ENCODE measurements around the gene DDX17.
"Not testable (repeated sequence)": the region's sequence is repeated elsewhere in the genome, so short reads cannot be mapped to it uniquely, and the experiment has no call there.

DDX17 gene

GRCh38 chr22:38494498-38494897 is 11.6 kb downstream of the DDX17 start:
- in situ Hi-C loops (cut with MboI; ENCODE audit: low sequenced_read_pairs), result no loop called here

GRCh38 chr22:38491707-38492348 is 14.3 kb downstream of the DDX17 start:
- in situ Hi-C loops (cut with MboI; ENCODE audit: low sequenced_read_pairs), result no loop called here

DNA sequence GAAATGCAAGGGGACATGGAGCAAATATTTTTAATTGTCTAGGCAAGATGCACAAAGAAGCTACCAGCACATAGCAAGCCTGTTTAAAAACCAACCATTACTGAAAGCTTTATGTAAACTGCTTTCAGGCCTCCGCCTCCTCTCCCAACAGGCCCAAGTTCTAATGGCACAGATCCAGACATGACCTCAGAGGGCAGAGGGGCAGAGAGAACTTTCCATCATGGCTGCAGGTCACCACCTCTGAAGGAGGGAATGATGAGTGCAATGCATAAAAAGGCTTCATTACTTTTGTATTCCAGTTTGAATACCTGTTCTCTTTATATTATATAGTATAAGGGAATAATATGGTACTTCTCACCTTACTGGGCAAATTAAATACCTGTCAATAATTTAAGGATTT is 15.2 kb downstream of the DDX17 start:
- in situ Hi-C loops (cut with MboI; ENCODE audit: low sequenced_read_pairs), result no loop called here

- in situ Hi-C loops (cut with MboI; ENCODE audit: low sequenced_read_pairs), result no loop called here
These were observed 15.6 kb downstream of the DDX17 start for GRCh38 chr22:38490475-38490874.

DNA sequence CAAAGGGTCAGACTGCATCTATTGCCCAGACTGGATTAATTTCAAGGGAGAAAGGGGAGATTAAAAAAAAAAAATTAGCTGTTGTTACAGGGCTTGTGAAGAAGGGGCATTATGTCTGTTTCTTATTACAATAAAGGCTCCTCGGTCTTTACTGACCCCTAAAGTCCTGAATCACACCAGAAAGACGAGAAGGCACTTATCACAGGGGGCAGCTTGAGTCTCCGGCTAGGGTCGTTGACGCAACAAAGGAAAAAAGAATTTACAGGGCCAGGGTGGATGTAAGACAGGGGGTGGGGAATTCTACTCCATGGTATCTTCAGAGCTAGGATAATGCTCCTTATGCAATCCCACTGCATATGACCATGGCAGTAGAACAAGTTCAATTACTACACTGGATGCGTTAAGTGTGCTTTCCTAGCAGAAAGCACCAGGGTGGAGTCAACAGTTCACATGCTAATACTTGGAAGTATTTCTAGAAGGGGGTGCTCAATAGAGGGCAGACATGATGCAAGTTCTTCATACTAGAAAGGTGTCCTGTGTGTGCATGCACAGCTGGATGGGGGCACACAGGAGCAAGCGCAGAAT is 16.5 kb downstream of the DDX17 start:
- in situ Hi-C loops (cut with MboI; ENCODE audit: low sequenced_read_pairs), result no loop called here

- in situ Hi-C loops (cut with MboI; ENCODE audit: low sequenced_read_pairs), result no loop called here
These were observed 17.0 kb downstream of the DDX17 start for GRCh38 chr22:38489142-38489541.

DNA sequence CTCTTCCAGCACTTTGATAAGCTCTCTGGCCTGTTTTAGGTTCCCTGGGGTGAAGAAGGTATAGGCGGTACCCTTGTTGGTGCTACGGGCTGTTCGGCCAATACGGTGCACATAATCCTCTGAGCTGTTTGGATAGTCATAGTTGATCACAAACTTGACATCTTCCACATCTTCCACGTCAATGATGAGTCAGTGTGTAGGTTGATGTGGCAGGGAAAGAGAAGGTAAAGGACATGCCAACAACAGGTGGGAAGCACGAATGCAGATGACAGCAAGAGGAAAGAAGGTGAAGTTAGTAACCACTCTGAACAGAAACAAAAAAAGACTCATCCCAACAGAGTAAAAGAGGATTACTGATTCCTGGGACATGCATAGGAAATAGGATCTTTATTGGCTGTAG is 18.2 kb downstream of the DDX17 start:
- in situ Hi-C loops (cut with MboI; ENCODE audit: low sequenced_read_pairs), result no loop called here

DNA sequence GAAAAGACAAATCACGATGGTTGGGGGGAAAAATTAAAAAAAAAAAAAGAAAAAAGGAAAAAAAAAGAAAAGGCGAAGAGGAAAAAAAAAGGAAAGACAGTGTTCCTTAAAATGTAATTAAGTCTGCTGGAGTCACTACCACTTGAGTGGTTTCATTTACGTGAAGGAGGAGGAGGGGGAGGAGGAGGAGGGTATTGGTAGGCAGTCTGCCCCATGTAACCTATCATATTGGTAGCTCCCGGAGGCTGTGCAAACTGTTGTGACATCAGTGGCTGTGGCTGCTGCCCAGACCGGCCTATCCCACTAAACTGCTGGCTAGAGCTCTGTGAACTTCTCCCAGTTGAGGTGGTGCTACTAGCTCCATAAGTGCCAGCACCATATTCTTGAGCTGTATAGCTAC is 20.3 kb downstream of the DDX17 start:
- in situ Hi-C loops (cut with MboI; ENCODE audit: low sequenced_read_pairs), result no loop called here

GRCh38 chr22:38484244-38484643 is 21.9 kb downstream of the DDX17 start:
- in situ Hi-C loops (cut with MboI; ENCODE audit: low sequenced_read_pairs), result no loop called here

GRCh38 chr22:38482662-38483308 is 23.3 kb downstream of the DDX17 start:
- in situ Hi-C loops (cut with MboI; ENCODE audit: low sequenced_read_pairs), result no loop called here

DNA sequence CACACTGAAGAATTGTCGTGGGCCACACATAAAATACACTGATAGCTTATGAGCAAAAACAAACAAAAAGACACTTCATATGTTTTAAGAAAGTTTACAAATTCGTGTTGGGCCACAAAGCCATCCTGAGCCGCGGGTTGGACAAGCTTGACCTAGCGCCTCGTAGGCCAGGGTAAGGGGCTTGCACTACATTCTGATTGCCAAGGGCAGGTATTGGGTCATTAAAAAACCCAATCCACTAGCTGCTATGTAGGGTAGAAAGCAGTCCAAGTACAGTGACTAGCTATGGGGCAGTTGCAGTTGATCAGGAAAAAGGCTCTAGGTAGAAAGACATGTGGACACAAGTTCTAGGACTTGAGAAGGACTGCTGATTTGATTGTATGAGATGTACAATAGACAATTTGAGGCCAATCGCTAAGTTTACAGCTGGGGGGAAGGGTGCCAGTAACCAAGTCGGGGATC is 24.2 kb downstream of the DDX17 start:
- in situ Hi-C loops (cut with MboI; ENCODE audit: low sequenced_read_pairs), result no loop called here

- in situ Hi-C loops (cut with MboI; ENCODE audit: low sequenced_read_pairs), result no loop called here
These were observed 24.8 kb downstream of the DDX17 start for GRCh38 chr22:38481162-38481870.

DNA sequence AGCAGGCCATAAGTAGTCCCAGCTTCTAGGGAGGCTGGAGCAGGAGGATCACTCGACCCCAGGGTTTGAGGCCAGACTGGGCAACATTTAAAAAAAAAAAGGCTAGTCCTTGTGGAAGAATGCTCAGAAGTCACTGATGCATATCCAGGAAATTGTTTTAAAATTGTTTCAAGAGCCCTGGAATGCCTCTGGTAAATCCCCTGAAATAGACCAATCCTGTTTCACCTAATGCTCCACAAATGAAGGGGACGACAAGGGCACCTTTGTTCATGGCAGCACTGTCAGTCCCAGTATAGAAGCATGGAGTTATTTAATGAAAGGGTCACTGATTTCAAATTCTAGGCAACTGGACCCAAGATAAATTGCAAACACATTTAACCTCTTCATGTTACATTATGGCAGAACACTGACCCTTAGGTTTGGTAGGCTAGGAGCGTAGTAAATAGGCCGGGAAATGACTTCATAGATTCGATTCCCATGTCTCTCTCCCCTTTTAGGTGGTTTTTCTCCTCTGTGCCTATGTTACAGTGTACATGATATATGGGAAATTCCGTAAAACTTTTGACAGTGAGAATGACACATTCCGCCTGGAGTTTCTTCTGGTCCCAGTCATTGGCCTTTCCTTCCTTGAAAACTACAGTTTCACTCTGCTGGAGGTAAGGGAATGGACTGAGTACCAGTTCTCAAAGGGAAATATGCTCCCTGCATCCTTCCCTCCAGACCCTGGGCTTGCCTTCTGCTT is 26.8 kb downstream of the DDX17 start:
- in situ Hi-C loops (cut with MboI; ENCODE audit: low sequenced_read_pairs), result no loop called here

GRCh38 chr22:38477585-38477984 is 28.5 kb downstream of the DDX17 start:
- in situ Hi-C loops (cut with MboI; ENCODE audit: low sequenced_read_pairs), result no loop called here

DNA sequence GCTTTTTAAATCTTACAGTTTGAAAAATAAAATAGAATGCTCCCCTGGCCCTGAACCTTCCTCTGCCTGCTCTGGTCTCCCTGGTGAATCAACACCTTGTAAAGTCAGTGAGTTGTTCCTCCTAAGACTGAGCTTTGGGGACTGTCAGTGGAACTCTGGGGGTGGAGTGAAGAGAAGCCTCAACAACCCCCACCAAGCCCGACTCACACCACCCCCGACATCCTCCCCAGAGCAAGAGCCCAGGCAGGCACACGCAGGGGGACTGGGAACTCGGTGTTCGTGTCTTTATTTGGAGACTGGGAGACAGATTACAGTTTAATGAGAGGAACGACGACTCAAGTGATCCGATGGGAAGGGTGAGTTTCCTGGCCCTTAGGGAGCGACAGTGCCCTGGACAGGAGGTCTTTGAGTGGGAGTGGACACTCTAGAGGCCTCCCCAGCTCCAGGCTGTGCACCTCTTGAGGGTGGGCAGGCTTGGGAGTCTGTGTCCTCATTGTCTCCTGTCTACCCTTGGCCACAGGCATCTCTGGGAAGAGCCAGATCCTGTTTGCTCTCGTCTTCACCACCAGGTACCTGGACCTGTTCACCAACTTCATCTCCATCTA is 32.0 kb downstream of the DDX17 start:
- in situ Hi-C loops (cut with MboI; ENCODE audit: low sequenced_read_pairs), result no loop called here

GRCh38 chr22:38471237-38471636 is 34.9 kb downstream of the DDX17 start:
- in situ Hi-C loops (cut with MboI; ENCODE audit: low sequenced_read_pairs), result no loop called here

DNA sequence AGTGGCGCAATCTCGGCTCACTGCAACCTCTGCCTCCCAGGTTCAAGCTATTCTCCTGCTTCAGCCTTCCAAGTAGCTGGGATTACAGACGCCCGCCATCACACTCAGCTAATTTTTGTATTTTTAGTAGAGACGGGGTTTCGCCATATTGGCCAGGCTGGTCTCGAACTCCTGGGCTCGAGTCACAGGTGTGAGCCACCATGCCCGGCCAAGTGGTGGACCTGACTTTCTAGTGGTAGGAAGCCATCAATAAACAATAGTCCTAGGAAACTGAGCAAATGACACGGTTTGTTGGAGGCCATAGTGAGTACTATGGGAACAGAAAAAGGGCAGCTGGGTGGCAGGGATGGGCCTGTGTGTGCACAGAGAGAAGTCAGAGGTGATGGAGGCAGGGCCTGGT is 35.9 kb downstream of the DDX17 start:
- in situ Hi-C loops (cut with MboI; ENCODE audit: low sequenced_read_pairs), result not testable (repeated sequence)

DNA sequence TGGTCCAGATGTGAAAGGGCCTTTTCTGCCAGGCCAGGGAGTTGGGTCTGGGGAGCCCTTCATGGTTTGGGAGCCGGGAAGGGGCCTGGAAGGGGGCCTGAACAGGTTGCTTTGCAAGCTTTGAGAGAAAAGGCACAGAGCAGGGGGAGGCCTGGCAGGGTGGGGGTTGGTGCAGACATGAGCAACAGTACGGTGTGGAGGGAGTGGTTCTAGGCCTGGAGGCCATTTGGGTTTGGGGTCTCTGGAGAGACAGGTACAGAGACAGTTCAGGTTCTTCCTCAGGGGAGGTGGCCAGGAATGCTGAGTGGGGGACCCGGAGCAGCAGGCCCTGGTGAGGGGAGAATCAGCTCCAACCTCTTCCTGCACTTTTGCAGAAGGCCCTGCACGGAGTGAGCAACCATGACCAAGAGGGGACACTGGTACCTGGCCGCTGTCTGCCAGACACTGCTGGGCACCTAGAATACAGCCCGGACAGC is 36.8 kb downstream of the DDX17 start:
- in situ Hi-C loops (cut with MboI; ENCODE audit: low sequenced_read_pairs), result no loop called here

GRCh38 chr22:38468443-38469305 is 37.4 kb downstream of the DDX17 start:
- in situ Hi-C loops (cut with MboI; ENCODE audit: low sequenced_read_pairs), result no loop called here
